GM12864 (cell line): ENCODE data around the gene BRD2.

Experiments
- DNase-seq: peaks from one replicate; pipeline ENCODE4 v3.0.0-alpha.2; 2011; ENCODE audit warnings: low read depth
- H3K4me3 ChIP-seq: 2 replicates; pipeline ENCODE4 v1.5.1; 2011; ENCODE audit warnings: mild to moderate bottlenecking, low read depth, low read length, control low read depth
- TF ChIP-seq, protein P1 (sequence below): IDR thresholded peaks from 2 replicates; pipeline ENCODE4 v1.5.1; 2011; ENCODE audit warnings: low read depth, mild to moderate bottlenecking, moderate library complexity, low read length, control low read depth, inconsistent platforms; ENCODE audit errors: missing control alignments

BRD2 gene

DNA sequence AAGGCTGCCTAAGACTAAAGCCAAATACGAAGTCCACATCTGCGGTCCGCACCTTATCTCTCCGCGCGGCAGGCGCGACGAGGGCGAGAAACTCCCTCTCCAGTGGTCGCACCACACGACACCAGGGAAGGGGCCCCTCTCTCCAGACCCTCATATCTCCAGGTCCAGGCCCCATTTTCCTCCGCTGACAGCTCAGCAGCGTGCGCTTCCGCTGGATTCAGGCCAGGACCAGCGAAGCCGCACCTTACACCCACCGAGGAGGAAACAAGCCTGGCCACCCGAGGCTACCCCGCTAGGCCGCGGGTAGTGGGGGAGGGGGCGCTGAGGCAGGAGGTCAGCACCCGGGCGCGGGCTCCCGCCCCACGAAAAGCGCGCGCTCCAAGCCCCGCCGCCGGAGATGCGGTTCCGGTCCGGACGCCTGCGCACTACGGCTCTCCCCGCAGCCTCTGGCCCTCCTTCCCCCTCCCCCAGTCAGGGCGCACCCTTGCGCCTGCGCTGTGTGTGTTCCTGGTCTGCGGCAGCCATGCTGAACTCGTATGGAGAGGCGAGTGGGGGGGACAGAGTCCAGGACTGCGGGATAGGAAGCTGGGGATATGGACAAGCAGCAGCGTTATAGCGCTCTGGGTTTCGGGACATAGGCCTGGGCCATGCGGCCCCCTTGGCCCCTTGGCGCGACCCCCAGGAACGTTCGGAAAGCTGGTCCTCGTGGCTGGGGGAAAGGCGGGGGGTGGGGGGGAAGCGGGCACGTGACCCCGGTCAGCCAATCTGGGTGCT is at the start of gene BRD2:
BRD2 (plus strand) TSS at position 502 of the 774 bp plus-strand sequence. CDS start 4,305 bp downstream, outside the sequence.
- TF ChIP-seq, protein P1, sequence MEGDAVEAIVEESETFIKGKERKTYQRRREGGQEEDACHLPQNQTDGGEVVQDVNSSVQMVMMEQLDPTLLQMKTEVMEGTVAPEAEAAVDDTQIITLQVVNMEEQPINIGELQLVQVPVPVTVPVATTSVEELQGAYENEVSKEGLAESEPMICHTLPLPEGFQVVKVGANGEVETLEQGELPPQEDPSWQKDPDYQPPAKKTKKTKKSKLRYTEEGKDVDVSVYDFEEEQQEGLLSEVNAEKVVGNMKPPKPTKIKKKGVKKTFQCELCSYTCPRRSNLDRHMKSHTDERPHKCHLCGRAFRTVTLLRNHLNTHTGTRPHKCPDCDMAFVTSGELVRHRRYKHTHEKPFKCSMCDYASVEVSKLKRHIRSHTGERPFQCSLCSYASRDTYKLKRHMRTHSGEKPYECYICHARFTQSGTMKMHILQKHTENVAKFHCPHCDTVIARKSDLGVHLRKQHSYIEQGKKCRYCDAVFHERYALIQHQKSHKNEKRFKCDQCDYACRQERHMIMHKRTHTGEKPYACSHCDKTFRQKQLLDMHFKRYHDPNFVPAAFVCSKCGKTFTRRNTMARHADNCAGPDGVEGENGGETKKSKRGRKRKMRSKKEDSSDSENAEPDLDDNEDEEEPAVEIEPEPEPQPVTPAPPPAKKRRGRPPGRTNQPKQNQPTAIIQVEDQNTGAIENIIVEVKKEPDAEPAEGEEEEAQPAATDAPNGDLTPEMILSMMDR = no peak
- peak within 1 kb of the TSS; percentile 89 for H3K4me3 ChIP-seq
- DNase-seq = peak; percentile 91

GRCh38 chr6:32920715-32921114 is 47.7 kb upstream of the BRD2 start:
- H3K4me3 ChIP-seq = no peak overlapping the region
- DNase-seq = no peak
- TF ChIP-seq, protein P1 = no peak

GRCh38 chr6:32922083-32922482 is 46.3 kb upstream of the BRD2 start:
- TF ChIP-seq, protein P1 = no peak
- H3K4me3 ChIP-seq = no peak overlapping the region
- DNase-seq = no peak

GRCh38 chr6:32931211-32931610 is 37.2 kb upstream of the BRD2 start:
- TF ChIP-seq, protein P1 = no peak
- no peak for DNase-seq
- H3K4me3 ChIP-seq = no peak overlapping the region

DNA sequence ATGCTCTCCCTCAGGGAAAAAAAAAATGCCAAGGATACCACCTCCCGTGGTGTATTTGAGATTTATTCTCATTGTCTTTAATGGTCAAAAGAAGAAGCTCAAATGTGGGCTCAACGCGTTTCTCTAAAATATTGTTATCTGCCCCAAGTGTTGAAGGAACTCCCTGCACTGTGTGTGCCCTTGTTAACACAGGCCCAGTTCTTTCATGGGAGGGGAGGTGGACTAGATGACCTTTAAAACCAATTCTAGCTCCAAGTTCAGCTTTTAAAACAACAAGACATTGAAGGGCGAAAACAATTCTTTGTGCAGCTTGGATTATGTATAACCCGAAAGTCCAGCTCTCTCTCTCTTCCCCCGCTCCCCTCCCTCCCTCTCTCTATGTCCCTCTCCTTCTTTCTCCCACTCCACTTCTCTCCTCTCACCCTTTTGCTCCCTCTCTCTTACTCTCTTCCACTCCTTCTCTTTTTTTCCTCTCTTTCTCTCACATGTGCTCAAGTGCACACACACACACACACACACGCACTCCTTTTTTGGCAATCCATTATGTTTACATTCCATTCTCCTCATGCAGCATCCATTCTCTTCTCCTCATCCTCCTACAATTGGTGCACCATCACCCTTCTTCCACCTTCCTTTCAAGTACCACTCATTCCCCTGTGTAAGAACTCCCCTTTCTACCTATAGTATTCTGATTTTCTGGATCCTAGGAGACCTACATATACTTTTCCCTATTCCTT is 36.1 kb upstream of the BRD2 start:
- TF ChIP-seq, protein P1 = no peak
- no peak overlapping the region for H3K4me3 ChIP-seq
- DNase-seq = no peak

DNA sequence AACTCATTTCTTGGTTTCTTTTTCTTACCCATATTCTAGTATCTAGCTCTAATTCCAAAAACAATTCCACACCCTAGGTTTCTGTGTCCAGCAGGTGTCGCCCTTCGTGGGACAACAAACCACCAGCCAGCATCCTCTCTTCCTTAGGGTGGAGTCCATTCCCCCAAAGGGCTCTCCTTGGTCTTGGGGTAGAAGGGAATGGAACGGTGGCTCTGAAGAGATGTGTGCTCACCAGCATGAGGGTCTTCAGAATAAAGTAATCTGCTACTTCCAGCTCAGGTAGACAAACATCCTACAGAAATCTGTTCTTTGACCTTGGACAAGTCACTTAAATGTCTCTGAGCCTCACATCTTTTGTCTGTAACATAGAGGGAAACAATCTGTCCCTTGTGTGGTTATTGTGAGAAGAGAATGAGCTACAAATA is 34.7 kb upstream of the BRD2 start:
- no peak overlapping the region for H3K4me3 ChIP-seq
- no peak for DNase-seq
- TF ChIP-seq, protein P1 = peak; percentile 74
